Fibroblast of pulmonary artery (primary cell): ENCODE data around the gene PVR.
"Not testable (repeated sequence)": the region's sequence is repeated elsewhere in the genome, so short reads cannot be mapped to it uniquely, and the experiment has no call there.

Experiments
- DNase-seq: peaks from one replicate; pipeline ENCODE4 v3.0.0-alpha.2; 2010; ENCODE audit warnings: low read depth
- H3K4me3 ChIP-seq: replicated peaks from 2 replicates; pipeline ENCODE4 v1.5.1; 2011; ENCODE audit warnings: low read depth, mild to moderate bottlenecking, control low read depth, low read length, moderate library complexity
- CTCF ChIP-seq: IDR thresholded peaks from 2 replicates; pipeline ENCODE4 v1.5.1; 2011; ENCODE audit warnings: mild to moderate bottlenecking, control low read depth, low read length, inconsistent platforms; ENCODE audit errors: missing control alignments

The PVR gene

GRCh38 chr19:44705502-44706010 lies 61.8 kb downstream of the PVR start:
- H3K4me3 ChIP-seq: no peak overlapping the region
- DNase-seq: no peak
- TF ChIP-seq CTCF: no peak

- no peak for DNase-seq
- no peak for TF ChIP-seq CTCF
- H3K4me3 ChIP-seq: no peak overlapping the region
Measured at GRCh38 chr19:44706506-44707236, 63.0 kb downstream of the PVR start.

- DNase-seq: no peak
- no peak for TF ChIP-seq CTCF
- H3K4me3 ChIP-seq: no peak overlapping the region
Measured at GRCh38 chr19:44707794-44708193, 64.1 kb downstream of the PVR start.

GRCh38 chr19:44708940-44709339 lies 65.2 kb downstream of the PVR start:
- TF ChIP-seq CTCF: no peak
- DNase-seq: no peak
- no peak overlapping the region for H3K4me3 ChIP-seq

GRCh38 chr19:44709434-44710266 lies 65.9 kb downstream of the PVR start:
- not testable (repeated sequence) for H3K4me3 ChIP-seq, DNase-seq

GRCh38 chr19:44710483-44710882 lies 66.8 kb downstream of the PVR start:
- H3K4me3 ChIP-seq: no peak overlapping the region
- no peak for DNase-seq
- no peak for TF ChIP-seq CTCF

GRCh38 chr19:44712864-44713515 lies 69.3 kb downstream of the PVR start:
- no peak for DNase-seq
- H3K4me3 ChIP-seq: no peak overlapping the region
- no peak for TF ChIP-seq CTCF
